Activated CD8-positive, alpha-beta T cell treated with anti-CD3 and anti-CD28 coated beads for 36 hours (primary cell): ENCODE measurements around the gene FAM3D. TPM values are rescaled to one million over a fixed set of nuclear protein-coding genes. Genes with fewer than 3 reads are reported as not detected.

ENCODE experiments used
- ATAC-seq: fragments of 200-7000 bp; cut with Tn5 transposase; one replicate; pipeline ENCODE4 v1.10.0; 2021; ENCODE audit warnings: mild to moderate bottlenecking, moderate library complexity
- CTCF ChIA-PET: fragments of 350-600 bp; sonication (Branson Sonifier 250); formaldehyde crosslinking; loops from one replicate; lab custom pipeline; 2021; ENCODE audit warnings: antibody characterized with exemption; lab: Charles Lee
- POLR2A ChIA-PET: fragments of 350-600 bp; sonication (Branson Sonifier 250); formaldehyde crosslinking; loops from one replicate; lab custom pipeline; 2021; ENCODE audit warnings: antibody characterized with exemption; lab: Charles Lee
- DNase-seq: peaks from one replicate; pipeline ENCODE4 v3.0.0-alpha.2; 2020
- H3K27ac Mint-ChIP-seq: one replicate; pipeline ENCODE4 v1.8.0; 2021; ENCODE audit warnings: mild to moderate bottlenecking, mixed read lengths
- H3K27me3 Mint-ChIP-seq: one replicate; pipeline ENCODE4 v1.8.0; 2021; ENCODE audit warnings: mixed read lengths
- H3K36me3 Mint-ChIP-seq: one replicate; pipeline ENCODE4 v1.8.0; 2021; ENCODE audit warnings: low read depth, mixed read lengths
- H3K4me1 Mint-ChIP-seq: one replicate; pipeline ENCODE4 v1.8.0; 2021; ENCODE audit warnings: low read depth, mixed read lengths
- H3K4me3 Mint-ChIP-seq: one replicate; pipeline ENCODE4 v1.8.0; 2021; ENCODE audit warnings: mild to moderate bottlenecking, moderate library complexity, mixed read lengths
- H3K9me3 Mint-ChIP-seq: one replicate; pipeline ENCODE4 v1.8.0; 2021; ENCODE audit warnings: mixed read lengths
- CTCF ChIP-seq: fragments of 200-600 bp; IDR thresholded peaks from one replicate; pipeline ENCODE4 v1.8.0; 2022; ENCODE audit warnings: antibody characterized with exemption, mild to moderate bottlenecking
- intact Hi-C: fragments of 100-400 bp; cut with micrococcal nuclease; formaldehyde crosslinking; loops from one replicate; pipeline ENCODE4 v1.10.0; 2022
- total RNA-seq, 2 experiments: library from RNA; stranded (reverse); gene quantifications; one replicate each; pipeline ENCODE4 v1.2.3, GENCODE V29; 2021

FAM3D gene
- total RNA-seq, 2 experiments from 2014 or later, result not detected

GRCh38 chr3:58620421-58620820, 46.2 kb downstream of the FAM3D start:
- no peak for TF ChIP-seq CTCF
- Mint-ChIP-seq H3K36me3 (no peaks in the 10 kb centered on the region), H3K4me1 (no peaks in the 10 kb centered on the region), H3K27me3 (no peaks in the 10 kb centered on the region), H3K9me3 (no peaks in the 10 kb centered on the region), H3K27ac (no peak overlapping the region), H3K4me3 (no peak overlapping the region)
- ChIA-PET CTCF (interaction anchor here (3.5 kb wide), 1 partner anchor 11 kb away, joined by 20 read pairs; no protein-coding TSS in a partner anchor), POLR2A (no interaction called here)
- no peak for DNase-seq
- ATAC-seq, result no peak
- intact Hi-C loops, result no loop called here

GRCh38 chr3:58617338-58617761, 49.2 kb downstream of the FAM3D start:
- Mint-ChIP-seq H3K4me1 (no peaks in the 10 kb centered on the region), H3K27me3 (no peaks in the 10 kb centered on the region), H3K27ac (no peak overlapping the region), H3K36me3 (no peaks in the 10 kb centered on the region), H3K9me3 (no peaks in the 10 kb centered on the region), H3K4me3 (no peak overlapping the region)
- ATAC-seq, result no peak
- TF ChIP-seq CTCF, result no peak
- no peak for DNase-seq
- CTCF ChIA-PET, result interaction anchor here (1.2 to 3.2 kb wide), 3 partner anchors 13 to 49 kb away, joined by 3 to 15 read pairs (median 12); no protein-coding TSS in a partner anchor
- intact Hi-C loops, result no loop called here
- POLR2A ChIA-PET, result no interaction called here

- Mint-ChIP-seq H3K4me1 (no peaks in the 10 kb centered on the region), H3K4me3 (no peak overlapping the region), H3K27me3 (no peaks in the 10 kb centered on the region), H3K36me3 (no peaks in the 10 kb centered on the region), H3K27ac (no peak overlapping the region), H3K9me3 (no peaks in the 10 kb centered on the region)
- no peak for ATAC-seq
- CTCF ChIA-PET, result interaction anchor here (1.9 kb wide), 1 partner anchor 17 kb away, joined by 8 read pairs; no protein-coding TSS in a partner anchor
- no peak for DNase-seq
- intact Hi-C loops, result no loop called here
- no peak for TF ChIP-seq CTCF
- POLR2A ChIA-PET, result no interaction called here
These were observed 53.1 kb downstream of the FAM3D start for GRCh38 chr3:58613236-58614132.

- Mint-ChIP-seq H3K36me3 (no peaks in the 10 kb centered on the region), H3K4me1 (no peaks in the 10 kb centered on the region), H3K9me3 (no peaks in the 10 kb centered on the region), H3K4me3 (no peak overlapping the region), H3K27me3 (no peaks in the 10 kb centered on the region), H3K27ac (no peak overlapping the region)
- CTCF ChIA-PET, result interaction anchor here (1.9 kb wide), 1 partner anchor 18 kb away, joined by 8 read pairs; no protein-coding TSS in a partner anchor
- DNase-seq, result no peak
- no peak for TF ChIP-seq CTCF
- POLR2A ChIA-PET, result no interaction called here
- ATAC-seq, result no peak
- intact Hi-C loops, result no loop called here
These were observed 53.7 kb downstream of the FAM3D start for GRCh38 chr3:58612830-58613229.

GRCh38 chr3:58609990-58610389, 56.6 kb downstream of the FAM3D start:
- DNase-seq, result peak; percentile 14
- CTCF ChIA-PET, result interaction anchor here (1.1 kb wide), 1 partner anchor 40 kb away, joined by 3 read pairs; no protein-coding TSS in a partner anchor
- no peak overlapping the region for H3K27ac Mint-ChIP-seq

More at GRCh38 chr3:58609990-58610389, 56.6 kb downstream of the FAM3D start:
- POLR2A ChIA-PET, result no interaction called here
- Mint-ChIP-seq H3K36me3 (no peaks in the 10 kb centered on the region), H3K4me3 (no peak overlapping the region), H3K27me3 (peaks cover 3% of the 10 kb centered on the region), H3K4me1 (no peaks in the 10 kb centered on the region), H3K9me3 (no peaks in the 10 kb centered on the region)
- intact Hi-C loops, result no loop called here
- ATAC-seq, result peak; percentile 49
- no peak for TF ChIP-seq CTCF
